Epithelial cell of proximal tubule (primary cell): ENCODE results near the gene CEMIP2. TPM values are rescaled to one million over a fixed set of nuclear protein-coding genes. Genes with fewer than 3 reads are reported as not detected.

Experiments used
- DNase-seq: peaks from one replicate; pipeline ENCODE4 v3.0.0-alpha.2; 2011; ENCODE audit warnings: low read depth
- H3K4me3 ChIP-seq: 2 replicates; pipeline ENCODE4 v1.5.1; 2011; ENCODE audit warnings: low read depth, mild to moderate bottlenecking, low read length
- CTCF ChIP-seq: conservative IDR thresholded peaks from 2 replicates; pipeline ENCODE4 v1.5.1; 2012; ENCODE audit warnings: low read depth, mild to moderate bottlenecking, low read length
- total RNA-seq: library from RNA; depleted of rRNA; stranded (reverse); fragments of >200 nt; gene quantifications from 2 replicates; pipeline ENCODE4 v1.2.3, GENCODE V29; 2015

CEMIP2 gene
- total RNA-seq, 1 donor from 2014 or later = 58.8 TPM

GRCh38 chr9:71760901-71761300 lies 7.4 kb downstream of the CEMIP2 start:
- DNase-seq = no peak
- H3K4me3 ChIP-seq = no peak overlapping the region
- TF ChIP-seq CTCF = no peak

- H3K4me3 ChIP-seq = no peak overlapping the region
- peak; percentile 61 for DNase-seq
- no peak for TF ChIP-seq CTCF
These were observed 9.5 kb downstream of the CEMIP2 start for GRCh38 chr9:71758785-71759184.

GRCh38 chr9:71758277-71758676 lies 10.0 kb downstream of the CEMIP2 start:
- H3K4me3 ChIP-seq = no peak overlapping the region
- TF ChIP-seq CTCF = no peak
- DNase-seq = no peak

- no peak for DNase-seq
- no peak for TF ChIP-seq CTCF
- H3K4me3 ChIP-seq = no peak overlapping the region
These were observed 11.6 kb downstream of the CEMIP2 start for GRCh38 chr9:71756753-71757152.

GRCh38 chr9:71755869-71756268 lies 12.4 kb downstream of the CEMIP2 start:
- H3K4me3 ChIP-seq = no peak overlapping the region
- TF ChIP-seq CTCF = no peak
- no peak for DNase-seq

- no peak for DNase-seq
- TF ChIP-seq CTCF = no peak
These were observed 13.1 kb downstream of the CEMIP2 start for GRCh38 chr9:71755230-71755629.

GRCh38 chr9:71754151-71754550 lies 14.2 kb downstream of the CEMIP2 start:
- no peak for DNase-seq
- H3K4me3 ChIP-seq = no peak overlapping the region
- TF ChIP-seq CTCF = no peak

More at GRCh38 chr9:71755230-71755629, 13.1 kb downstream of the CEMIP2 start:
- H3K4me3 ChIP-seq = no peak overlapping the region
